ENCODE results near the gene LRRC47. TPM values are rescaled to one million over a fixed set of nuclear protein-coding genes. Genes with fewer than 3 reads are reported as not detected.

The LRRC47 gene
- total RNA-seq, 4 donors from 2014 or later, result 19.0 to 44.7 (median 37.4) TPM

DNA sequence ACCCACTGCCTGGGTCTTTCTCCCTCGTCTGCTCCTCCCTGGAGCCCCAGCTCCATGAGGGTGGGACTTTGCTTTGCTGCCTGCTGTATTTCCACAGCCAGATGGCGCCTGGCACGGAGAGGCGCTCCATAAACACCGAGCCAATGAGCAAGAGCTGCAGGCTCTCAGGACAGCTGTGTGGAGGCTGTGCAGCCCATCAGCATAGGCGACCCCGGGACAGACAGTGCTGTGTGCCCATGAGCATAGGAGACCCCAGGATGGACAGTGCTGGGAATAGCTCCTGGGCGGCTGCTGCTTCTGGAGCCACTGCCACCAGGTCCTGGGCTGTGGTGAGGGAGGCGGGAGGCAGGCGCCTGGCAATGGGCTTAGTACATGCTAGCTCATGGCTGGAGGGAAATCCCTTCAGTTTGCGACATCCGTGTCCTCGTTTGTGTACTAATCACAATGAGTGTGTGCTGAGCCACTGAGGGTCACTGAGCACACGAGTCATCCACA lies 31.6 kb upstream of the LRRC47 start:
- no peaks in the 10 kb centered on the region for H3K27me3 ChIP-seq
- H3K4me3 ChIP-seq, result no peak overlapping the region
- intact Hi-C loops (cut with DNase I; ENCODE audit: low total_unique reads), result no loop called here
- H3K9me3 ChIP-seq, result no peaks in the 10 kb centered on the region
- no peaks in the 10 kb centered on the region for H3K36me3 ChIP-seq
- H3K4me1 ChIP-seq, result no peaks in the 10 kb centered on the region
- no peak overlapping the region for H3K27ac ChIP-seq
- no peak for TF ChIP-seq POLR2A (IDR thresholded peaks at IDR 0.05)
- TF ChIP-seq, protein P1, sequence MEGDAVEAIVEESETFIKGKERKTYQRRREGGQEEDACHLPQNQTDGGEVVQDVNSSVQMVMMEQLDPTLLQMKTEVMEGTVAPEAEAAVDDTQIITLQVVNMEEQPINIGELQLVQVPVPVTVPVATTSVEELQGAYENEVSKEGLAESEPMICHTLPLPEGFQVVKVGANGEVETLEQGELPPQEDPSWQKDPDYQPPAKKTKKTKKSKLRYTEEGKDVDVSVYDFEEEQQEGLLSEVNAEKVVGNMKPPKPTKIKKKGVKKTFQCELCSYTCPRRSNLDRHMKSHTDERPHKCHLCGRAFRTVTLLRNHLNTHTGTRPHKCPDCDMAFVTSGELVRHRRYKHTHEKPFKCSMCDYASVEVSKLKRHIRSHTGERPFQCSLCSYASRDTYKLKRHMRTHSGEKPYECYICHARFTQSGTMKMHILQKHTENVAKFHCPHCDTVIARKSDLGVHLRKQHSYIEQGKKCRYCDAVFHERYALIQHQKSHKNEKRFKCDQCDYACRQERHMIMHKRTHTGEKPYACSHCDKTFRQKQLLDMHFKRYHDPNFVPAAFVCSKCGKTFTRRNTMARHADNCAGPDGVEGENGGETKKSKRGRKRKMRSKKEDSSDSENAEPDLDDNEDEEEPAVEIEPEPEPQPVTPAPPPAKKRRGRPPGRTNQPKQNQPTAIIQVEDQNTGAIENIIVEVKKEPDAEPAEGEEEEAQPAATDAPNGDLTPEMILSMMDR (IDR thresholded peaks at IDR 0.05), result no peak
- no peak for DNase-seq

GRCh38 chr1:3825356-3825755 lies 29.1 kb upstream of the LRRC47 start:
- Histone ChIP-seq H3K27me3 (no peaks in the 10 kb centered on the region), H3K4me1 (no peaks in the 10 kb centered on the region), H3K4me3 (no peak overlapping the region), H3K36me3 (no peaks in the 10 kb centered on the region), H3K27ac (no peak overlapping the region), H3K9me3 (no peaks in the 10 kb centered on the region)
- DNase-seq, result no peak
- no peak for TF ChIP-seq POLR2A (IDR thresholded peaks at IDR 0.05)
- TF ChIP-seq, protein P1 (IDR thresholded peaks at IDR 0.05), result no peak
- intact Hi-C loops (cut with DNase I; ENCODE audit: low total_unique reads), result no loop called here

GRCh38 chr1:3824650-3825049 lies 28.4 kb upstream of the LRRC47 start:
- intact Hi-C loops (cut with DNase I; ENCODE audit: low total_unique reads), result no loop called here
- DNase-seq, result no peak
- Histone ChIP-seq H3K36me3 (no peaks in the 10 kb centered on the region), H3K4me1 (no peaks in the 10 kb centered on the region), H3K9me3 (no peaks in the 10 kb centered on the region), H3K27ac (no peak overlapping the region), H3K4me3 (no peak overlapping the region), H3K27me3 (no peaks in the 10 kb centered on the region)
- TF ChIP-seq, protein P1 (IDR thresholded peaks at IDR 0.05), result no peak
- TF ChIP-seq POLR2A (IDR thresholded peaks at IDR 0.05), result no peak

DNA sequence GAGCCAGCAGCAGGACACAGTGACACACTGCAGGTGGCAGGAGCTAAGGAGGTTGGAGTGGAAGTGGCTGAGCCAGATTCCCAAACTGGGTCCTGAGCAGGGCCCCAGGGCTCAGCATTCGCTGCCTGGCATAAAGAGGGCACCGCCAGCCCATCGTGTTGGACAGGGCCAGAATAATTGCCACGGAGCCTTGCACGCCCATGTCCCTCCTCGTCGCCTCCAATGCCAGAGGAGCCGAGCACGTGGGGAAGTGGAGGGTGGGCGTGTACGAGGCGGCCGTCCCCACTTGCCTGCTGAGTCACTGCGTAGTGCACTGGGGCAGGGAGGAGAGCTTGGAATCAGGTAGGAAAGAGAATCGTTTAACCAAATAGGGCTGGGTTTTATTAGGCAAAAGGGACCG lies 26.1 kb upstream of the LRRC47 start:
- H3K4me3 ChIP-seq, result no peak overlapping the region
- DNase-seq, result no peak
- no peaks in the 10 kb centered on the region for H3K27me3 ChIP-seq
- TF ChIP-seq, protein P1 (IDR thresholded peaks at IDR 0.05), result no peak
- no peak for TF ChIP-seq POLR2A (IDR thresholded peaks at IDR 0.05)
- intact Hi-C loops (cut with DNase I; ENCODE audit: low total_unique reads), result no loop called here
- no peaks in the 10 kb centered on the region for H3K9me3 ChIP-seq
- no peaks in the 10 kb centered on the region for H3K36me3 ChIP-seq
- H3K27ac ChIP-seq, result no peak overlapping the region
- H3K4me1 ChIP-seq, result no peaks in the 10 kb centered on the region

DNA sequence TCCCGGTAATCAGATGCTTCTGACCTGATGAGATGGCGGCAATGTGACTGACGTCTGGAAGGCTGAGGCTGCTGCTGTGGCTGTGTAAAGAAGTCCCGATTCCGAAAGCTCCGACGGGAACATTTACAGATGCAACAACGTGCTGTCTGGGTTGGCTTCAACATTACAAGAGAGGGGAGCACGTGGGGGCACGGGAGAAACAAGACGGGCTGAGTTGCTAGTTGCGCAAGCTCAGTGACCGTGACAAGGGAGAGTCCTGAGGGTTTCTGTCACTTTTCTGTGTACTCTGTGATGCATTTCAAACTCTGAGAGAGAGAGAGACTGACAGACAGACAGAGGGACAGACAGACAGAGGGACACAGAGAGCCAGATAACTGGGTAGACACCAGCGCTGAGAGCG lies 25.6 kb upstream of the LRRC47 start:
- no peaks in the 10 kb centered on the region for H3K9me3 ChIP-seq
- H3K27me3 ChIP-seq, result no peaks in the 10 kb centered on the region
- no peak for TF ChIP-seq POLR2A (IDR thresholded peaks at IDR 0.05)
- TF ChIP-seq, protein P1 (IDR thresholded peaks at IDR 0.05), result no peak
- H3K4me3 ChIP-seq, result no peak overlapping the region
- H3K27ac ChIP-seq, result no peak overlapping the region
- DNase-seq, result no peak
- intact Hi-C loops (cut with DNase I; ENCODE audit: low total_unique reads), result no loop called here
- no peaks in the 10 kb centered on the region for H3K36me3 ChIP-seq
- no peaks in the 10 kb centered on the region for H3K4me1 ChIP-seq

Data from uterus (tissue), 4 donors.